Fibroblast of skin of right biceps (primary cell): Measurements from ENCODE around the gene STK4.

ENCODE experiments used
- DNase-seq: peaks from one replicate; pipeline ENCODE4 v3.0.0-alpha.2; 2013

STK4 gene

GRCh38 chr20:45117581-45117980, 151.3 kb downstream of the STK4 start:
- no peak for DNase-seq

GRCh38 chr20:45118028-45118427, 151.7 kb downstream of the STK4 start:
- no peak for DNase-seq

- no peak for DNase-seq
Observed at GRCh38 chr20:45119556-45120266, 153.4 kb downstream of the STK4 start.

GRCh38 chr20:45121388-45121787, 155.1 kb downstream of the STK4 start:
- DNase-seq, result no peak

- DNase-seq, result no peak
Observed at GRCh38 chr20:45124365-45124764, 158.1 kb downstream of the STK4 start, which contains the start of gene WFDC12. Gene WFDC12, minus strand, starts transcription at chr20:45124465. Its CDS starts 18 bp downstream, at chr20:45124447.

- no peak for DNase-seq
Observed at GRCh38 chr20:45128099-45128498, 161.8 kb downstream of the STK4 start.
